22Rv1 (cell line): ENCODE results near the gene ZBTB33.

ENCODE experiments used
- CTCF ChIP-seq: fragments of 450-650 bp; IDR thresholded peaks from 2 replicates; pipeline ENCODE4 v1.5.1; 2017; ENCODE audit warnings: mild to moderate bottlenecking
- ZFX ChIP-seq: fragments of 450-650 bp; IDR thresholded peaks from 2 replicates; pipeline ENCODE4 v1.6.1; 2017; ENCODE audit warnings: antibody characterized with exemption, borderline replicate concordance

GRCh38 chrX:120235284-120235683 lies 15.3 kb upstream of the ZBTB33 start:
- no peak for TF ChIP-seq CTCF
- TF ChIP-seq ZFX, result no peak
